Skeletal muscle satellite cell (primary cell): Measurements from ENCODE around the gene SYT1.
"Not testable (repeated sequence)": the region's sequence is repeated elsewhere in the genome, so short reads cannot be mapped to it uniquely, and the experiment has no call there.

Source experiments
- H3K27me3 ChIP-seq: 2 replicates; pipeline ENCODE4 v1.7.0; 2013; ENCODE audit warnings: low read length; ENCODE audit not compliant: control insufficient read depth, insufficient read depth
- H3K36me3 ChIP-seq: 2 replicates; pipeline ENCODE4 v1.7.0; 2013; ENCODE audit warnings: mild to moderate bottlenecking, control low read depth, low read length; ENCODE audit not compliant: insufficient read depth
- H3K4me1 ChIP-seq: 2 replicates; pipeline ENCODE4 v1.7.0; 2013; ENCODE audit warnings: low read length; ENCODE audit not compliant: control insufficient read depth, insufficient read depth
- H3K4me2 ChIP-seq: 2 replicates; pipeline ENCODE4 v1.7.0; 2013; ENCODE audit warnings: mild to moderate bottlenecking, low read length
- H3K4me3 ChIP-seq: 2 replicates; pipeline ENCODE4 v1.7.0; 2013; ENCODE audit warnings: low read length
- H3K9ac ChIP-seq: 2 replicates; pipeline ENCODE4 v1.7.0; 2013; ENCODE audit warnings: mild to moderate bottlenecking, low read depth, low read length, moderate library complexity
- H3K9me3 ChIP-seq: replicated peaks from 2 replicates; pipeline ENCODE4 v1.7.0; 2013; ENCODE audit warnings: mild to moderate bottlenecking, control low read depth, low read length

The SYT1 gene

GRCh38 chr12:79414252-79414651, 549.7 kb downstream of the SYT1 start:
- Histone ChIP-seq H3K9ac (no peak overlapping the region), H3K4me2 (no peak overlapping the region), H3K4me1 (peaks cover 28% of the 10 kb centered on the region)

GRCh38 chr12:79415321-79415720, 550.7 kb downstream of the SYT1 start:
- Histone ChIP-seq H3K4me1 (peaks cover 26% of the 10 kb centered on the region), H3K36me3 (no peaks in the 10 kb centered on the region), H3K27me3 (no peaks in the 10 kb centered on the region), H3K9me3 (no peaks in the 10 kb centered on the region), H3K4me2 (no peak overlapping the region), H3K9ac (no peak overlapping the region), H3K4me3 (no peak overlapping the region)

More at GRCh38 chr12:79414252-79414651, 549.7 kb downstream of the SYT1 start:
- Histone ChIP-seq H3K27me3 (no peaks in the 10 kb centered on the region), H3K4me3 (no peak overlapping the region), H3K9me3 (no peaks in the 10 kb centered on the region), H3K36me3 (no peaks in the 10 kb centered on the region)

- no peaks in the 10 kb centered on the region for H3K36me3 ChIP-seq
- no peaks in the 10 kb centered on the region for H3K27me3 ChIP-seq
- H3K9ac ChIP-seq = peak overlapping the region; percentile 11
- H3K4me2 ChIP-seq = no peak overlapping the region
- no peaks in the 10 kb centered on the region for H3K9me3 ChIP-seq
- peaks cover 31% of the 10 kb centered on the region for H3K4me1 ChIP-seq
- H3K4me3 ChIP-seq = no peak overlapping the region
These were observed 551.3 kb downstream of the SYT1 start for GRCh38 chr12:79415746-79416435.

GRCh38 chr12:79420146-79420618, 555.6 kb downstream of the SYT1 start:
- Histone ChIP-seq H3K4me3 (no peak overlapping the region), H3K4me2 (peak overlapping the region; percentile 32), H3K27me3 (no peaks in the 10 kb centered on the region), H3K9ac (peak overlapping the region; percentile 72), H3K4me1 (peaks cover 71% of the 10 kb centered on the region), H3K36me3 (no peaks in the 10 kb centered on the region), H3K9me3 (no peaks in the 10 kb centered on the region)

GRCh38 chr12:79421236-79421740, 556.7 kb downstream of the SYT1 start:
- Histone ChIP-seq H3K27me3 (no peaks in the 10 kb centered on the region), H3K9ac (peak overlapping the region; percentile 72), H3K4me3 (no peak overlapping the region), H3K36me3 (no peaks in the 10 kb centered on the region), H3K9me3 (no peaks in the 10 kb centered on the region), H3K4me1 (peaks cover 71% of the 10 kb centered on the region), H3K4me2 (peak overlapping the region; percentile 35)

GRCh38 chr12:79422060-79422812, 557.7 kb downstream of the SYT1 start:
- H3K27me3 ChIP-seq = no peaks in the 10 kb centered on the region
- H3K4me2 ChIP-seq = peak overlapping the region; percentile 35
- H3K9me3 ChIP-seq = no peaks in the 10 kb centered on the region
- H3K9ac ChIP-seq = peak overlapping the region; percentile 72
- H3K4me1 ChIP-seq = peaks cover 71% of the 10 kb centered on the region
- no peaks in the 10 kb centered on the region for H3K36me3 ChIP-seq
- no peak overlapping the region for H3K4me3 ChIP-seq

- Histone ChIP-seq H3K36me3 (no peaks in the 10 kb centered on the region), H3K27me3 (no peaks in the 10 kb centered on the region), H3K9me3 (no peaks in the 10 kb centered on the region), H3K4me3 (no peak overlapping the region), H3K9ac (peak overlapping the region; percentile 72), H3K4me1 (peaks cover 71% of the 10 kb centered on the region), H3K4me2 (peak overlapping the region; percentile 15)
These were observed 559.0 kb downstream of the SYT1 start for GRCh38 chr12:79423560-79423959.

- peaks cover 67% of the 10 kb centered on the region for H3K4me1 ChIP-seq
These were observed 559.6 kb downstream of the SYT1 start for GRCh38 chr12:79424109-79424721.

GRCh38 chr12:79426121-79426520, 561.5 kb downstream of the SYT1 start:
- no peaks in the 10 kb centered on the region for H3K9me3 ChIP-seq
- H3K4me3 ChIP-seq = no peak overlapping the region
- peaks cover 49% of the 10 kb centered on the region for H3K4me1 ChIP-seq
- H3K9ac ChIP-seq = no peak overlapping the region
- no peaks in the 10 kb centered on the region for H3K36me3 ChIP-seq
- H3K4me2 ChIP-seq = no peak overlapping the region
- H3K27me3 ChIP-seq = no peaks in the 10 kb centered on the region

More at GRCh38 chr12:79424109-79424721, 559.6 kb downstream of the SYT1 start:
- Histone ChIP-seq H3K9me3 (no peaks in the 10 kb centered on the region), H3K9ac (peak overlapping the region; percentile 73), H3K36me3 (no peaks in the 10 kb centered on the region), H3K4me2 (peak overlapping the region; percentile 68), H3K4me3 (peak overlapping the region; percentile 25), H3K27me3 (no peaks in the 10 kb centered on the region)

GRCh38 chr12:79426744-79427143, 562.2 kb downstream of the SYT1 start:
- H3K9ac ChIP-seq, H3K4me3 ChIP-seq: not testable (repeated sequence)

GRCh38 chr12:79433465-79434072, 569.0 kb downstream of the SYT1 start:
- no peaks in the 10 kb centered on the region for H3K9me3 ChIP-seq
- H3K27me3 ChIP-seq = no peaks in the 10 kb centered on the region
- no peak overlapping the region for H3K9ac ChIP-seq

More at GRCh38 chr12:79426744-79427143, 562.2 kb downstream of the SYT1 start:
- not testable (repeated sequence) for H3K9me3 ChIP-seq, H3K36me3 ChIP-seq, H3K4me2 ChIP-seq, H3K27me3 ChIP-seq
- peaks cover 43% of the 10 kb centered on the region for H3K4me1 ChIP-seq

More at GRCh38 chr12:79433465-79434072, 569.0 kb downstream of the SYT1 start:
- Histone ChIP-seq H3K4me2 (no peak overlapping the region), H3K4me1 (no peaks in the 10 kb centered on the region), H3K4me3 (no peak overlapping the region), H3K36me3 (no peaks in the 10 kb centered on the region)
